ENCODE results near the gene HYAL1.

Gene HYAL1, protein sequence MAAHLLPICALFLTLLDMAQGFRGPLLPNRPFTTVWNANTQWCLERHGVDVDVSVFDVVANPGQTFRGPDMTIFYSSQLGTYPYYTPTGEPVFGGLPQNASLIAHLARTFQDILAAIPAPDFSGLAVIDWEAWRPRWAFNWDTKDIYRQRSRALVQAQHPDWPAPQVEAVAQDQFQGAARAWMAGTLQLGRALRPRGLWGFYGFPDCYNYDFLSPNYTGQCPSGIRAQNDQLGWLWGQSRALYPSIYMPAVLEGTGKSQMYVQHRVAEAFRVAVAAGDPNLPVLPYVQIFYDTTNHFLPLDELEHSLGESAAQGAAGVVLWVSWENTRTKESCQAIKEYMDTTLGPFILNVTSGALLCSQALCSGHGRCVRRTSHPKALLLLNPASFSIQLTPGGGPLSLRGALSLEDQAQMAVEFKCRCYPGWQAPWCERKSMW

DNA sequence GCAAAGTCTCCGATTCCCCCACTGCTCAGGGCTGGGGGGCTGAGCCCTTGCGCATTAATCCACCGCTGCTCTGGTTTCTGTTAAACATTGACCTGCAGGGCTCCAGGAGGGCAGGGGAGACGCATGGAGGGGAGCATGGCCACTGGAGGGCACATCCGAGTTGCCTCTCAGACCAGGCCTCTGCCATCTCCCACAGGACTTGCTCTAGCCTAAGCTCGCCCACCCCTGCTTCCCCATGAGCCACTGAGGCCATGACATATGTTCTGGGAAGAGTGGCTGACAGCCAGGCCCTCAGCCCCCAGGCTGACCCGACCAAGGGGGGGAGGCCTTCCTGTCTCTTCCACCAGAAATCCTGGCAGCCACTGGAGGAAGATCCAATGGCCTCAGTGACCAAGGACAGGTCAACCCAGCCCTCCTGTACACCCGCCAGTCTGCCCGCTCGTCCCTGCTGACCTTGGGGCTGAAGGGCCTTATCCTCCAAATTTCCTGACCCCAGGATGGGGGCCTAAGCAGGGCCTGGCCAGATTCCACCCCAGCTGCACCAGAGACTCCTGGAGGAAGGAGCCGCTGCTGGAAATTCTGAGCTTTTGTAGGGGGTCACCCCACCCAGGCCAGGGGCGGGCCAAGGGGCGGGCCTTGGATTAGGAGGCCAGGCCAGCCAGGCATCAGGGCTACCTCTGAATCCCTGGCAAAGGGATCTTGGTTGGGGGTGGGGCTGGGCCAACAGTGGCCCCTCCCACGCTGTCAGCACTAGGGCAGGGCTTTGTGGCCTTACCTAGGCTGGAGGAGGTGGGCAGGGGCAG is at the start of gene HYAL1:
Gene HYAL1 (minus strand): TSS at position 562 of the 803 bp plus-strand sequence. CDS start 618 bp downstream, outside the sequence.
- DNase-seq: no peak

DNA sequence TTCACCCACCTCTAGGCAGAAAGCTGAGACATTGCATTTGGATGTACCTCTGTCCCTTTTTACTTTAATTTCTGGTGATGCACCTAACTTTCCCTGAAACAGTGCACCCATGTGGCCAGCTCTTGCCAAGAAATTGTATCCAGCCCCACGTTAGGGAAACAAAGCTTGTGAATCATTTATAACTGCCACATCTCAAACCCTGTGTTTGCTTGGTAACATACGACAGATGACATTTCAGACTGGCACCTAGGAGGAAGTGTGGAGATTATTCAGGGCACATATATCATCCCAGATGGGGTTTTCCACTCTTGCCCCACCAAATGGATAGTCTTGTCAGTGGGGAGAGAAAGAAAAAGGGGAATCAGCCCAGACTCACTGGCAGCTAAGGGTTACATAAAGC is 49.4 kb upstream of the HYAL1 start:
- DNase-seq: peak; percentile 42

DNA sequence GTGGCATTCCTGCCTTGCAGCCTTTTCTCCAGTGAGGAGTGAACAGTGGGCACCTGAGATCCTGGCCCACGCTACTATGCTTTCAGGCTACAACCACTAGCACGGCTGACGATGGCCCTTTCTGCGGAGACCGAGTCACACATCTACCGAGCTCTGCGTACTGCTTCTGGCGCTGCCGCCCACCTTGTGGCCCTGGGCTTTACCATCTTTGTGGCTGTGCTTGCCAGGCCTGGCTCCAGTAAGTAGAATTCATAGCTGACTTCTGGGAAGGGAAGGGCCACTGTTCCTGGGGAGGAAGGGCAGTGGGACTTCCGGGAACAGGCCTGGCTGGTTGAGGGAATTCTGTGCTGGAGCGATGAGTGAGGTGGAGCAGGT is 47.9 kb upstream of the HYAL1 start:
- no peak for DNase-seq

GRCh38 chr3:50350527-50351322 is 47.4 kb upstream of the HYAL1 start, which contains the start of the genes CYB561D2 and NPRL2:
CYB561D2 (plus strand) TSS chr3:50350862; CDS start chr3:50351434, 572 bp downstream.
NPRL2 (minus strand) TSS chr3:50350775; CDS start chr3:50350652, 123 bp downstream.
- peak; percentile 88 for DNase-seq

DNA sequence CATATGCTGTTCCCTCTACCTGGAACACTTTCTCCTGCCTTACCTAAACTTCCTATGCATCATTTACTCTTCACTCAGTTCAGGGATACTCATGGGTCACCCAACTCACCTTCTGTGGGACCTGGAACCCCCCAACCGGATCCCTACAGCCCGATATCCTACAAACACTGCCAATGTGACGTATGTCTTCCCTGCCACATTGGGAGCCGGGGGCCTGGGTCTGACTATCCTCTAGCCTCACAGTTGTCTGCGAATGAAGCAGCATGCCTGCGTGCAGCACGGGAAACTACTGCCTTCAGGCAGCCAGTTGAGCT is 46.8 kb upstream of the HYAL1 start:
- DNase-seq: no peak

- DNase-seq: peak; percentile 81
These were observed 43.9 kb upstream of the HYAL1 start for GRCh38 chr3:50347187-50347813.

- no peak for DNase-seq
These were observed 42.3 kb upstream of the HYAL1 start, which contains the start of gene ZMYND10 for GRCh38 chr3:50345586-50346234. ZMYND10 (minus strand) TSS chr3:50345732; CDS start chr3:50345579, 153 bp downstream.

GRCh38 chr3:50345008-50345407 is 41.6 kb upstream of the HYAL1 start:
- no peak for DNase-seq

GRCh38 chr3:50342813-50343633 is 39.6 kb upstream of the HYAL1 start:
- DNase-seq: no peak

- DNase-seq: no peak
These were observed 38.7 kb upstream of the HYAL1 start for GRCh38 chr3:50341996-50342650.

GRCh38 chr3:50341537-50341936 is 38.2 kb upstream of the HYAL1 start:
- DNase-seq: no peak

- DNase-seq: no peak
These were observed 37.3 kb upstream of the HYAL1 start, which contains the start of gene RASSF1 for GRCh38 chr3:50340448-50341329. RASSF1 (minus strand) TSS chr3:50340836; CDS start chr3:50340805, 31 bp downstream.

DNA sequence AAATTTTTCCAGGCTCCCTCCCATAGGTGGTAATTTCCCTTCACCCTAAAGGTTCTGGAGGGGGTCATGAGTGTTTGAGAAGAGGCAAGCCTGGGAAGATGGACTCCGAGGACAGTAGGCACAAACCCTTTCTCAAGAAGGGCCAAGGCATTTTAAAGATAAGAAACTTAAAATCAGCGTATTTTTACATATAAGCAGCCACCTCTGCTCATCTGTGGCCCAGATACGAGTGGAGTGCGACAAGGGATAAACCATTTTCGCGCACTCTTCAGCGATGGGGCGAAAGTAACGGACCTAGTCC is 36.7 kb upstream of the HYAL1 start:
- no peak for DNase-seq

GRCh38 chr3:50339485-50340146 is 36.2 kb upstream of the HYAL1 start:
- DNase-seq: no peak

DNA sequence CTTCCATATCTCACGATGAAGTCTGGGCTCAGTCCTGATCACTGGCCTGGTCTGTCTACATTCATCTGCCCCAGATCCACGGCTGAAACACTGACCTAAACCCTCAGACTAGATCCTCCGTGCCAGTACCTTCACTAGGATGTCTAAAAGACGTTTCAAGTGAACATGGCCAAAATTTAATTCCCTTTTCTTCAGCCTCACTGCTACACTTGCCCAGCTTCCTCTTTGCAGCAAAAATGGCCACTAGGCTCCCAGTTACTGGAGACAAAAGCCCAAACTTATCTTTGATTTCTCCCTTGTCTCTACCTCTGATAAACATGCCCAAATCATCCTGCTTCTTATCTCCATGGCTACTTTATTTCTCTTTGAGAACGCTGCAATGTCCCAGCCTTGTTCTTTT is 35.6 kb upstream of the HYAL1 start:
- no peak for DNase-seq

GRCh38 chr3:50337175-50337861 is 33.9 kb upstream of the HYAL1 start:
- DNase-seq: peak; percentile 95

DNA sequence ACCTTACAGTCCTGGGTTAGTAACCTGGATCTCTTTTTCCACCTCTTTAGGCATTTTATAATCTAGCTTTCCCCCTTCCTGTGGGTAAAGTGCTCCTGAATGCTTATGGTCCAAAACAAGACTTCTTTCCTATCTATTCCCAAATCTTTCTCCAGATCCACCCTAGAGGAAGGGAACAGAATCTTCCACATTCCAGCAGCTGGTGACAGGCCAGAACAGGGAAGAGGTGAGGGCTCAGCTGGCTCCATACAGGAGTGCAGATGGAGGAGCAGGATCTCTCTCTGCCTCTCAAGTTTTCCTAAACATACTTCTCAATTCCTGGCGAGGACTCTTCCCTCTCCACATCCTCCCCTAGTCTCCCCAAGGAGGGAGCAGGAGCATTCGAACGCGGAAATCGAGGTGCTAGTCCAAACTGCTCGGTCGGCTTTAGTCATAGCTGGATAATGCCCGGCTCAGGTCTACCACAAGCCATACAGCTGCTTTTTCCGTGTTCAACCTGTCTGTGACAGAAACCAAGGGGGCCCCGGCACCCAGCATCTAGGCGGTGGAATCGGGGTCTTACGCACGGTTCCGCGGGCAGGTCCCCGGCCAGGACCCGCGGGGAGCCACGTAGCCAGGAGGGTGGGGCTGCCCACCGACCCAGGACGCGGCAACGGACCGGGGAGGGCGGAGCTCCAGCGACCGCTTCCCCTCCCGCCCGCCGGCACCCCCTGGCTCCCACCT is 33.2 kb upstream of the HYAL1 start:
- DNase-seq: peak; percentile 40
